Ectodermal cell (in vitro differentiated cells): ENCODE measurements around the gene BLOC1S1.

ENCODE experiments used
- H3K27ac ChIP-seq: 2 replicates; pipeline ENCODE4 v1.7.0; 2013; ENCODE audit warnings: mild to moderate bottlenecking, low read depth, low read length; ENCODE audit not compliant: insufficient read depth, poor library complexity, severe bottlenecking
- H3K27me3 ChIP-seq: 2 replicates; pipeline ENCODE4 v1.7.0; 2013; ENCODE audit warnings: mild to moderate bottlenecking, low read length; ENCODE audit not compliant: insufficient read depth, control insufficient read depth, poor library complexity, severe bottlenecking
- H3K36me3 ChIP-seq: one replicate; pipeline ENCODE4 v1.7.0; 2013; ENCODE audit warnings: low read length; ENCODE audit not compliant: control insufficient read depth, insufficient read depth
- H3K4me1 ChIP-seq: one replicate; pipeline ENCODE4 v1.7.0; 2013; ENCODE audit warnings: low read length; ENCODE audit not compliant: control insufficient read depth, insufficient read depth
- H3K4me3 ChIP-seq: 2 replicates; pipeline ENCODE4 v1.7.0; 2013; ENCODE audit warnings: low read depth, low read length, control low read depth; ENCODE audit not compliant: insufficient read depth
- H3K9me3 ChIP-seq: 2 replicates; pipeline ENCODE4 v1.7.0; 2013; ENCODE audit warnings: mild to moderate bottlenecking, low read length, moderate library complexity; ENCODE audit not compliant: control insufficient read depth
- WGBS, 2 experiments: methylation state at CpG; one replicate each; pipeline ENCODE4 v1.1.7; 2013; ENCODE audit warnings: missing lambda C conversion rate in 2 of 2; 5-methylcytosine and 5-hydroxymethylcytosine counted together

The BLOC1S1 gene

GRCh38 chr12:55728186-55728938 lies 12.5 kb downstream of the BLOC1S1 start:
- H3K36me3 ChIP-seq: peaks cover 11% of the 10 kb centered on the region
- 0% methylated on average over 61 of the region's 61 CpGs for WGBS, 2 experiments
- H3K27ac ChIP-seq: peak overlapping the region; percentile 86
- peak overlapping the region; percentile 64 for H3K4me3 ChIP-seq
- no peaks in the 10 kb centered on the region for H3K27me3 ChIP-seq
- peaks cover 14% of the 10 kb centered on the region for H3K4me1 ChIP-seq
- no peaks in the 10 kb centered on the region for H3K9me3 ChIP-seq

- Histone ChIP-seq H3K36me3 (peaks cover 11% of the 10 kb centered on the region), H3K27ac (peak within 1 kb of the TSS; percentile 86), H3K4me3 (peak within 1 kb of the TSS; percentile 64), H3K4me1 (peaks cover 14% of the 10 kb centered on the region), H3K27me3 (no peaks in the 10 kb centered on the region), H3K9me3 (no peaks in the 10 kb centered on the region)
- 0 to 1% methylated on average over 61 of the region's 61 CpGs for WGBS, 2 experiments
Observed at GRCh38 chr12:55728939-55729818, 13.3 kb downstream of the BLOC1S1 start, which contains the start of gene CD63. TSS of gene CD63 (minus strand) at chr12:55729009. CDS start at chr12:55728341, 668 bp downstream.

GRCh38 chr12:55729819-55730818 lies 14.3 kb downstream of the BLOC1S1 start:
- 9 to 10% methylated on average over 19 of the region's 19 CpGs for WGBS, 2 experiments
- H3K4me3 ChIP-seq: peak overlapping the region; percentile 64
- H3K27me3 ChIP-seq: no peaks in the 10 kb centered on the region
- H3K4me1 ChIP-seq: peaks cover 14% of the 10 kb centered on the region
- peak overlapping the region; percentile 86 for H3K27ac ChIP-seq
- H3K9me3 ChIP-seq: no peaks in the 10 kb centered on the region
- H3K36me3 ChIP-seq: peaks cover 6% of the 10 kb centered on the region

- Histone ChIP-seq H3K27me3 (no peaks in the 10 kb centered on the region), H3K4me1 (peaks cover 19% of the 10 kb centered on the region), H3K27ac (no peak overlapping the region), H3K36me3 (no peaks in the 10 kb centered on the region), H3K4me3 (no peak overlapping the region), H3K9me3 (no peaks in the 10 kb centered on the region)
- 84 to 90% methylated on average over 4 of the region's 4 CpGs for WGBS, 2 experiments
Observed at GRCh38 chr12:55732288-55732687, 16.4 kb downstream of the BLOC1S1 start.

- Histone ChIP-seq H3K4me1 (peaks cover 21% of the 10 kb centered on the region), H3K36me3 (no peaks in the 10 kb centered on the region), H3K4me3 (no peak overlapping the region), H3K27me3 (no peaks in the 10 kb centered on the region), H3K9me3 (no peaks in the 10 kb centered on the region), H3K27ac (no peak overlapping the region)
- 90% methylated on average over 14 of the region's 14 CpGs for WGBS, 2 experiments
Observed at GRCh38 chr12:55733021-55733555, 17.2 kb downstream of the BLOC1S1 start.

- H3K4me3 ChIP-seq: no peak overlapping the region
- no peaks in the 10 kb centered on the region for H3K36me3 ChIP-seq
- no peaks in the 10 kb centered on the region for H3K9me3 ChIP-seq
- WGBS, 2 experiments: 90 to 95% methylated on average over 2 of the region's 2 CpGs
- H3K4me1 ChIP-seq: peaks cover 21% of the 10 kb centered on the region
- no peak overlapping the region for H3K27ac ChIP-seq
- H3K27me3 ChIP-seq: no peaks in the 10 kb centered on the region
Observed at GRCh38 chr12:55733858-55734257, 18.0 kb downstream of the BLOC1S1 start.

- Histone ChIP-seq H3K27me3 (no peaks in the 10 kb centered on the region), H3K4me3 (no peak overlapping the region), H3K36me3 (no peaks in the 10 kb centered on the region), H3K4me1 (peaks cover 21% of the 10 kb centered on the region), H3K9me3 (no peaks in the 10 kb centered on the region), H3K27ac (no peak overlapping the region)
- 95 to 100% methylated on average over 3 of the region's 3 CpGs for WGBS, 2 experiments
Observed at GRCh38 chr12:55734595-55734994, 18.7 kb downstream of the BLOC1S1 start.

- peaks cover 14% of the 10 kb centered on the region for H3K4me1 ChIP-seq
- no peaks in the 10 kb centered on the region for H3K27me3 ChIP-seq
- no peaks in the 10 kb centered on the region for H3K9me3 ChIP-seq
- no peak overlapping the region for H3K4me3 ChIP-seq
- no peak overlapping the region for H3K27ac ChIP-seq
- 89 to 92% methylated on average over 3 of the region's 3 CpGs for WGBS, 2 experiments
- no peaks in the 10 kb centered on the region for H3K36me3 ChIP-seq
Observed at GRCh38 chr12:55736076-55736475, 20.2 kb downstream of the BLOC1S1 start.

- Histone ChIP-seq H3K36me3 (no peaks in the 10 kb centered on the region), H3K9me3 (no peaks in the 10 kb centered on the region), H3K4me3 (peak overlapping the region; percentile 63), H3K4me1 (peaks cover 18% of the 10 kb centered on the region), H3K27me3 (no peaks in the 10 kb centered on the region), H3K27ac (no peak overlapping the region)
- 42 to 45% methylated on average over 6 of the region's 6 CpGs for WGBS, 2 experiments
Observed at GRCh38 chr12:55736780-55737580, 21.1 kb downstream of the BLOC1S1 start.
